Endothelial cell of umbilical vein (primary cell): ENCODE data around the gene MAGIX. TPM values are rescaled to one million over a fixed set of nuclear protein-coding genes. Genes with fewer than 3 reads are reported as not detected.
A peak's percentile ranks its signal among the peaks of the same experiment; 100 is the strongest.

Experiments used
- BruUV-seq: library from RNA; stranded (reverse); fragments of 400-500 nt; replicated peaks from 2 replicates; lab custom pipeline; 2021; lab: Mats Ljungman, UMichigan
- CTCF ChIA-PET: fragments of 300-600, 350-600 bp; sonication (Branson Sonifier 250); formaldehyde crosslinking; loops from one replicate; lab custom pipeline; 2021; ENCODE audit warnings: antibody characterized with exemption, inconsistent platforms; lab: Charles Lee
- POLR2A ChIA-PET: fragments of 300-600, 350-600 bp; sonication (Branson Sonifier 250); formaldehyde crosslinking; loops from one replicate; lab custom pipeline; 2021; ENCODE audit warnings: antibody characterized with exemption, inconsistent platforms; lab: Charles Lee
- DNase-seq: peaks from one replicate; pipeline ENCODE4 v3.0.0-alpha.2; 2011; ENCODE audit warnings: low read depth, low spot score
- FAIRE-seq: peaks from 2 replicates; lab custom pipeline; 2011; peaks lifted over from hg19 to GRCh38; lab: Jason Lieb, UNC
- H2AFZ ChIP-seq: 2 replicates; pipeline ENCODE4 v1.6.0; 2012; ENCODE audit warnings: low read depth, low read length, control low read depth, inconsistent platforms
- H3K27ac ChIP-seq: 2 replicates; pipeline ENCODE4 v1.5.1; 2011; ENCODE audit warnings: low read depth, mild to moderate bottlenecking, control low read depth, low read length, moderate library complexity; ENCODE audit not compliant: insufficient read depth
- H3K27me3 ChIP-seq, 2 experiments: 2 replicates each; pipeline versions ENCODE4 v1.6.0 to v1.6.1; 2011; ENCODE audit warnings: low read length in 2 of 2, mixed read lengths in 1 of 2; ENCODE audit not compliant: control insufficient read depth in 2 of 2, insufficient read depth in 2 of 2
- H3K36me3 ChIP-seq, 2 experiments: 2 replicates in 1 of 2; 3 replicates in 1 of 2; pipeline ENCODE4 v1.5.1; 2011; ENCODE audit warnings: low read length in 2 of 2, mild to moderate bottlenecking in 1 of 2, moderate library complexity in 1 of 2; ENCODE audit not compliant: control insufficient read depth in 2 of 2, insufficient read depth in 2 of 2; ENCODE audit errors: extremely low read depth in 1 of 2
- H3K4me1 ChIP-seq: 3 replicates; pipeline ENCODE4 v1.5.1; 2011; ENCODE audit warnings: mild to moderate bottlenecking, low read length; ENCODE audit not compliant: control insufficient read depth, insufficient read depth; ENCODE audit errors: extremely low read depth
- H3K4me2 ChIP-seq: 2 replicates; pipeline ENCODE4 v1.6.1; 2011; ENCODE audit warnings: low read length, control low read depth, mixed read lengths; ENCODE audit not compliant: insufficient read depth
- H3K4me3 ChIP-seq, 3 experiments: fragments of 200-600 bp in 1 of 3; sonication (generic), shearing (Covaris generic) in 1 of 3; replicated peaks in 1 of 3; 2 replicates each; pipeline ENCODE4 v1.5.1; 2011 to 2016; ENCODE audit warnings: control low read depth in 3 of 3, low read length in 3 of 3, mild to moderate bottlenecking in 2 of 3, inconsistent platforms in 1 of 3, low read depth in 1 of 3, moderate library complexity in 1 of 3; ENCODE audit not compliant: insufficient read depth in 1 of 3
- H3K79me2 ChIP-seq: 2 replicates; pipeline ENCODE4 v1.6.0; 2012; ENCODE audit warnings: low read length, inconsistent platforms; ENCODE audit not compliant: control insufficient read depth, insufficient read depth
- H3K9ac ChIP-seq: replicated peaks from 2 replicates; pipeline ENCODE3; 2011; ENCODE audit warnings: low read length, control low read depth; ENCODE audit not compliant: insufficient read depth; ENCODE audit errors: extremely low read depth
- H3K9me1 ChIP-seq: replicated peaks from 3 replicates; pipeline ENCODE4 v1.6.0; 2011; ENCODE audit warnings: mild to moderate bottlenecking, low read length; ENCODE audit not compliant: control insufficient read depth, insufficient read depth; ENCODE audit errors: extremely low read depth
- H3K9me3 ChIP-seq: replicated peaks from 2 replicates; pipeline ENCODE4 v1.5.1; 2012; ENCODE audit warnings: low read length, inconsistent platforms; ENCODE audit not compliant: control insufficient read depth, insufficient read depth
- H4K20me1 ChIP-seq: replicated peaks from 2 replicates; pipeline ENCODE3; 2011; ENCODE audit warnings: mild to moderate bottlenecking, low read length; ENCODE audit not compliant: control insufficient read depth, insufficient read depth; ENCODE audit errors: extremely low read depth
- POLR2A ChIP-seq: IDR thresholded peaks from 2 replicates; pipeline ENCODE4 v1.6.1; 2012; ENCODE audit warnings: low read depth, mild to moderate bottlenecking, control low read depth, low read length
- POLR2AphosphoS5 ChIP-seq: IDR thresholded peaks from 2 replicates; pipeline ENCODE4 v1.6.1; 2012; ENCODE audit warnings: low read depth, mild to moderate bottlenecking, control low read depth, low read length, moderate library complexity; ENCODE audit not compliant: insufficient read depth
- dilution Hi-C: fragments of 300-500 bp; cut with MboI; formaldehyde crosslinking; loops from one replicate; pipeline ENCODE4 v1.15.0; 2019; ENCODE audit warnings: low sequenced_read_pairs; ENCODE audit not compliant: extremely low pct_ligation_motif_present
- intact Hi-C: fragments of 100-400 bp; cut with micrococcal nuclease; formaldehyde crosslinking; loops from one replicate; pipeline ENCODE4 v1.10.0; 2022
- polyA plus RNA-seq, 4 experiments: library from polyadenylated mRNA; depleted of rRNA in 3 of 4; stranded (reverse) in 3 of 4; unstranded in 1 of 4; fragments of >200 nt; gene quantifications; 2 replicates each; pipeline versions ENCODE4 v1.2.1 to v1.2.3, GENCODE V29; 2011 to 2012; ENCODE audit warnings: missing spikeins in 1 of 4
- total RNA-seq: library from RNA; stranded (reverse); gene quantifications from 2 replicates; pipeline ENCODE4 v1.2.3, GENCODE V29; 2021
- TF ChIP-seq, protein P1 (sequence below), 2 donors: IDR thresholded peaks; 1 replicate in 1 of 2; 2 replicates in 1 of 2; pipeline ENCODE4 v1.5.1; 2011; ENCODE audit warnings: low read length in 2 of 2, mild to moderate bottlenecking in 2 of 2, moderate library complexity in 2 of 2, control low read depth in 1 of 2, inconsistent platforms in 1 of 2, low read depth in 1 of 2; ENCODE audit not compliant: insufficient read depth in 1 of 2; ENCODE audit errors: extremely low read depth in 1 of 2

MAGIX gene
- total and polyA plus RNA-seq, 2 donors (not counting 3 experiments of a cell fraction or from before 2014, with no cell fraction given): 0.77 to 0.88 TPM

DNA sequence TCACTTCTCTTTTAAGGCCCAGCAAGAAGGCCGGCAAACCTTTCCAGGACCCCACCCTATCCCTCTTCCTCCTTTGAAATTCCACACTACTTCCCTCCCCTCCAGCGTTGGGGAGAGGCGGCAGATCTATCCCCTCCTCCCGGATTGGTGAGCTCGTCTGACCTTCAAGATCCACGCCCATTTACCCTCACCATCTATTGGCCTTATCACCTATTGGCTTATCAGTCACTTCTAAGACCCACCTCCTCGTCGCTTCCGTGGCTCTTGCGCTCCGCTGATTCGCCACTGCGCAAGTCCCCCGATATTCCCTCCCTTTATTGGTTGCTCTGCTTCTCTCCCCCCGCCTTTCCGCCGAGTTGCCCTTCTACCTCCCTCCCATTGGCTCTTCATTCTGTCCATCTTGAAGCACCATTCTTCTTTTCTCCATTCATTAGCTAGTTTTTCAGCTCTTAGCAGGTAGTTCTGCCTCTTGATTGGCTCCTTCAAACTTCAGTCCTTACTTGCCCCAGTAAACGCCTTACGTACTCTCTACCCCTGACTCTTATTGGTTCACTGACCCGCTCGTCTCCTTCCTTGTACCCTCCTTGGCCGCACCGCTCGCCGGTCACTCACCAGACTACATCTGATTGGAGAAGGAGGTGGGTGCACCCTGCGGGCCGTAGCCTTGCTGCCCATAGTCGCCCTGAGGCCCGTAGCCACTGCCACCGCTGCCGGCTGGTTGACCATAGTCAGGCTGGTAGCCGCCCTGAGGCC, 28.4 kb downstream of the MAGIX start:
- peak overlapping the region; percentile 70 for H3K9ac ChIP-seq
- H3K4me3 ChIP-seq: peak overlapping the region; percentile 55 to 84 (median 83)
- H2AFZ ChIP-seq: peak overlapping the region; percentile 73
- no peaks in the 10 kb centered on the region for H3K27me3 ChIP-seq
- BruUV-seq: no TSS peak
- no peaks in the 10 kb centered on the region for H3K9me1 ChIP-seq
- CTCF ChIA-PET: interaction anchor here (1.0 kb wide), 2 partner anchors 35 to 49 kb away, joined by 7 to 10 read pairs; no protein-coding TSS in a partner anchor
- H3K27ac ChIP-seq: no peak overlapping the region
- no peaks in the 10 kb centered on the region for H3K9me3 ChIP-seq
- no peaks in the 10 kb centered on the region for H3K79me2 ChIP-seq
- dilution Hi-C loops (no loop called here), intact Hi-C loops (loop anchor here (1.0 kb wide), 5 partner anchors 9 to 563 kb away; partner anchors contain the start of genes GPKOW, PPP1R3F and SYP)
- TF ChIP-seq POLR2A: peak; percentile 79
- TF ChIP-seq, protein P1, sequence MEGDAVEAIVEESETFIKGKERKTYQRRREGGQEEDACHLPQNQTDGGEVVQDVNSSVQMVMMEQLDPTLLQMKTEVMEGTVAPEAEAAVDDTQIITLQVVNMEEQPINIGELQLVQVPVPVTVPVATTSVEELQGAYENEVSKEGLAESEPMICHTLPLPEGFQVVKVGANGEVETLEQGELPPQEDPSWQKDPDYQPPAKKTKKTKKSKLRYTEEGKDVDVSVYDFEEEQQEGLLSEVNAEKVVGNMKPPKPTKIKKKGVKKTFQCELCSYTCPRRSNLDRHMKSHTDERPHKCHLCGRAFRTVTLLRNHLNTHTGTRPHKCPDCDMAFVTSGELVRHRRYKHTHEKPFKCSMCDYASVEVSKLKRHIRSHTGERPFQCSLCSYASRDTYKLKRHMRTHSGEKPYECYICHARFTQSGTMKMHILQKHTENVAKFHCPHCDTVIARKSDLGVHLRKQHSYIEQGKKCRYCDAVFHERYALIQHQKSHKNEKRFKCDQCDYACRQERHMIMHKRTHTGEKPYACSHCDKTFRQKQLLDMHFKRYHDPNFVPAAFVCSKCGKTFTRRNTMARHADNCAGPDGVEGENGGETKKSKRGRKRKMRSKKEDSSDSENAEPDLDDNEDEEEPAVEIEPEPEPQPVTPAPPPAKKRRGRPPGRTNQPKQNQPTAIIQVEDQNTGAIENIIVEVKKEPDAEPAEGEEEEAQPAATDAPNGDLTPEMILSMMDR (IDR thresholded peaks at IDR 0.05; ENCODE audit: extremely low read depth in 1 of 2, insufficient read depth in 1 of 2, low read depth in 1 of 2, low read length in 2 of 2): no peak
- peak; percentile 78 for TF ChIP-seq POLR2AphosphoS5
- H4K20me1 ChIP-seq: no peaks in the 10 kb centered on the region
- H3K36me3 ChIP-seq: no peaks in the 10 kb centered on the region
- peak; percentile 99 for DNase-seq
- H3K4me1 ChIP-seq: peaks cover 3% of the 10 kb centered on the region
- H3K4me2 ChIP-seq: peak overlapping the region; percentile 89
- FAIRE-seq: peak; percentile 100
- POLR2A ChIA-PET: interaction anchor here (0.6 to 1.3 kb wide), 4 partner anchors 24 to 614 kb away, joined by 3 to 7 read pairs (median 5); partner anchors contain the start of gene CCDC22
